GM19452 (cell line): ENCODE data around the gene MYBBP1A.

Experiments
- ATAC-seq: cut with Tn5 transposase; IDR thresholded peaks from one replicate; pipeline ENCODE4 v1.9.1; 2021; ENCODE audit not compliant: unreplicated experiment

Gene MYBBP1A

GRCh38 chr17:4574448-4575045 lies 19.4 kb upstream of the MYBBP1A start:
- no peak for ATAC-seq

GRCh38 chr17:4573669-4574068 lies 18.5 kb upstream of the MYBBP1A start:
- no peak for ATAC-seq

- ATAC-seq: no peak
Observed at GRCh38 chr17:4573115-4573514, 17.9 kb upstream of the MYBBP1A start.

GRCh38 chr17:4572131-4572530 lies 16.9 kb upstream of the MYBBP1A start:
- ATAC-seq: no peak

DNA sequence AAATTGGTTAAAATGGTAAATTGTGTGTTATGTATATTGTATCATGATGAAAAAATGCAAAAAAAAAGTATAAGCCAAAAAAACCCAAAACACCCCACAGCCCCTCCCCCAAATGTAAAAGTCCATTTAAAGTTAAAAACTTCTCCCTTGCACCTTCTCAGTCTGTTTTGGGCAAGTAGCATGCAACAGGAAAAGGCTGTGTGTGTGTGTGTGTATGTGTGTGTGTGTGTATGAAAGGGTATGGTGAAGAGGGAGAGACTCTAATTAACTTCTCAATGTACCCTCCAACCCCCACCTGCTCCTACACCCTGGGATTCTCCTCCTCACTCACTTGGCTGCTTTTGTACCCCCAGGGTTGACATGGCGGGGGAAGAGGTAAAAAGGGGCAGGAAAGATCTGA lies 14.4 kb upstream of the MYBBP1A start:
- no peak for ATAC-seq

- no peak for ATAC-seq
Observed at GRCh38 chr17:4566785-4567184, 11.6 kb upstream of the MYBBP1A start.

- no peak for ATAC-seq
Observed at GRCh38 chr17:4565209-4566141, 10.3 kb upstream of the MYBBP1A start.

DNA sequence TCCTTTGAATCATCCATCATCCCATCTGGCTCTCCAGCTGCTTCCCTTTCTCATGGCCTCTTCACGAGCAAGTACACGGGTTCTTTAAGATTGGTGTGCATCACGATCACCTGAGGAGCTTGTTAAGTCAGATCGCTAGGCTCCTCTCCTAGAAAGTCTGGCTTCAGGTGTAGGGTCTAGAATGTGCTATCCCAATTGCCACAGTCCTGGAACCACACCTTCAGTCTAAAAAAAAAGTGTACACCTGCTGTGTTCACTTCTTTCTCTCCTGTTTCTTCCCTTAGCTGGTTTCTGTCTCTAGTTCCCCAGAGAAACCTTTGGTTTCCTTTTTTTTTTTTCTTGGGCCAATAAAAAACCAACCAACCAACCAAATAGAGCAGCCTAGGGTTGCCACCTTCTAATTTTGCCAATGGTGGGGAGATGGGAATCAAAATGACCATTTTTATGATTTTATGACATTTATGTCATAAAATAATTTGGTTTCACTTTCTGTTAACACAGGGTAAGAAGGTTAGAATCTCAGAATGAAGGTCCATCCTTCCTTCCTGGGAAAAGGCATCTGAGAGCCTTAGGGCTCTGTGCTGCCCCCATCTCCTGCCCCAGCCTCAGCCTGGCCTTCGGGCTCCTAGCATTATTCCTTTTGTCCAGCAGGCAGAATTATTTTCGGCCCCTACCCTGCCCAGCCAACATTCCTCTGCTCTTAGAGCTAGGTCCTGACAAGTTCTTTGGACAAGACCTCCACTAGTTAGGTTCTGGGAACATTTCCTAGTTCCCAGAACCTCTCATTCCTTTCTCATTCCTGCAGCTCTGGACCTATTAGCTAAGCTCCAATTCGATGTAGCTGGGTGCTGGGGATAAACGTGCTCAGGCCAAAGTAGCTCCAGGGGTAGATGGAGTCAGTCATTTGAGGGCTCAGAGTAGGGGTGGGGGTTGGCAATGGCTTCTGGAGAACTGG lies 7.1 kb upstream of the MYBBP1A start:
- ATAC-seq: no peak

DNA sequence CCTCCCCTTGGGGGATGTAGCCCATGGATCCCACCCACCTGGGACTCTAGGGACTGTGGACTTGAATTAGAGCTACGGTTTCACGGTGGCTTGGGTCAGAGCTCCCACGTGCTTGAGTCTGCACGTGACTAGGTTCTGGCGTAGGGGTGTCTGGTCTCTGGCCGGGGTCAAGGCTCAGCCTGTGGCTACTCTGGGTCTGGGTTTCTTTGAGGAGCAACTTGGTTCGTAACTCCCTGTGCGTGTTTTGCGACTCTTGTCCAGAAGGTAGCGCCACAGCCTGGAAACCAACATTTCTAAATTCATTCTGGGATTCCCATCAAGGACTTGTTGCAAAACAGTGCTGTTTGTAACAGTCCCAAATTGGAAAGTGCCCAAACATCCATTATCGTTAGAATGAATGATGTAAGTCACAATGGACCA lies 5.7 kb upstream of the MYBBP1A start:
- ATAC-seq: no peak

DNA sequence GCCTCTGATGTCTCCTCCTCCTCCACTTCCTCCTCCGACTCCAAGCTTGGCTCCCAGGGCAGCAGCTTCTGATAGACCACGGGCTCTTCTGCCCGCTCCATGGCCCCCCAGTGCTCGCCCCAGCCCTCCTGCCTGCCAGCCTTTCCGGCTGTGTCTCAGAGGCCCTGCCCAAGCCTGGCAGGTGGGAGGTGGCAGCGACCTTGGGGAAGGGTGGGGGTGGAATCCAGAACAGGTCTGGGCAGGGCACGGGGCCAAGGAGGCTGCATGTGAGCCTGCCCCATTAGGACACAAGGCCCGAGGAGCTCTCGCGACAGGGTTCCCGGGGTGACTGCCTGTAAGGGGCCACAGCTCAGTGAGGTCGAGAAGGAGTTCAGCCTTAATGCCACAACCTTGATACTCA lies 5.2 kb upstream of the MYBBP1A start, which contains the start of gene GGT6:
GGT6 (minus strand) TSS at position 157 of the 400 bp plus-strand sequence; CDS start at position 101, 56 bp downstream.
- ATAC-seq: no peak

- ATAC-seq: no peak
Observed at GRCh38 chr17:4559966-4560365, 4.8 kb upstream of the MYBBP1A start.

DNA sequence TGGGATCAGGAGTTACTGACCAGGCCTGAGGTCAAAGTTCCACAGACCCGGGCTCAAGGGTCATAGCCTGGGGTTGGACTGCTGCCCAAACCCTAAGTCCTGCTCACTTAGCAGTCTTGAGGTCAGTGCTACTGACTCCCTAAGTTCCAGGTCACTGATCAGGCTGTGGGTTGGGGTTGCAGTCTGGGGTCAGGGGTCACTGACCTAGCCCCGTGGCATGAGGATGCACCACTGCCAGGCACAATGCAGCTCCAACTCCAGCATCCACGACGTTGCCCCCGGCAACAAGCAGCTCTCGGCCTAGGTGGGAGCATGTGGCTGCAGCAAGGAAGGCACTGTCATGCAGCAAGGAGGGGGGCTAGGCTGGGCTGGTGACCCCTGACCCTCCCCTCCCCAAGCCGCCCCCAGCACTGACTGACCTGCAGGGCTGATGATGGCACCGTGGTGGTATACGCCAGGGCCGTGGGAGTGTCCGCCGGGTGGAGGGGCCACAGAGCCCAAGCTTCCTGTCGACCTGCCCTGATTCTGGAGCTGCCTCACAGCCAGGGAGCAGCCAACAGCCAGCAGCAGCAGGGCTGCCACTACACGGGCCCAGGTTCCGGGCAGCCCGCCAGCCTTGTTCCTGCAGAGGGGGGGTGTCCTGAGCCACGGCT lies 4.1 kb upstream of the MYBBP1A start:
- ATAC-seq: no peak

DNA sequence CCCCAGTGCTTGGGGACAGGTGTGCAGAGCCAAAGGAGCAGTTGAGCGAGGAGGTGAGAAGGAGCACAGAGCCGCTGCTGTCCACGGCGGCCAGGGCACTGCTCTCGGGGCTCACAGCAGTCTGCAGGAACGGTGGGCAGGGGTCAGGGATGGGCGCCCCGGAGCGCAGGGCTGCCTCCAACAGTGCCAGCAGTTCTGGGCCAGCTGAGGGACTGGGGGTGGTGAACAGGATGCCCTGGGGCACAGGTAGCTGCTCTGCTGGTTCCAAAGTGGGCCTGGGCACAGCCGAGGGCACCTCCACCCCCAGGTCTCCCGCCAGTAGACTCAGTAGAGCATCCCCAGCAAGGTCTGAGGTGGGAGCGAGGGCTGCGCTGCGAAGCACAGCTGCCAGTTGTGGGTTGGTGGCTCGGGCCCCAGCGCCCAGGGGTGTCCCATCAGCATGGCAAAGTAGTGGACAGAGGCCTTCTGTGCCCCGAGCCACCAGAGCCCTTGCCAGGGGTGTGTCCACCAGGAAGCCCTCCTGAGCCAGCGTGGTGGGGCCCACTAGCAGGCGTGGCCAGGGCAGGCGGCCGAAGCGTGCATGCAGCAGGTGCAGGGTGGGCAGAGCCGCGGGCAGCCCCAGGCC lies 3.3 kb upstream of the MYBBP1A start:
- ATAC-seq: no peak

- no peak for ATAC-seq
Observed at GRCh38 chr17:4557626-4558346, 2.6 kb upstream of the MYBBP1A start.

GRCh38 chr17:4556996-4557395 lies 1.8 kb upstream of the MYBBP1A start:
- no peak for ATAC-seq

DNA sequence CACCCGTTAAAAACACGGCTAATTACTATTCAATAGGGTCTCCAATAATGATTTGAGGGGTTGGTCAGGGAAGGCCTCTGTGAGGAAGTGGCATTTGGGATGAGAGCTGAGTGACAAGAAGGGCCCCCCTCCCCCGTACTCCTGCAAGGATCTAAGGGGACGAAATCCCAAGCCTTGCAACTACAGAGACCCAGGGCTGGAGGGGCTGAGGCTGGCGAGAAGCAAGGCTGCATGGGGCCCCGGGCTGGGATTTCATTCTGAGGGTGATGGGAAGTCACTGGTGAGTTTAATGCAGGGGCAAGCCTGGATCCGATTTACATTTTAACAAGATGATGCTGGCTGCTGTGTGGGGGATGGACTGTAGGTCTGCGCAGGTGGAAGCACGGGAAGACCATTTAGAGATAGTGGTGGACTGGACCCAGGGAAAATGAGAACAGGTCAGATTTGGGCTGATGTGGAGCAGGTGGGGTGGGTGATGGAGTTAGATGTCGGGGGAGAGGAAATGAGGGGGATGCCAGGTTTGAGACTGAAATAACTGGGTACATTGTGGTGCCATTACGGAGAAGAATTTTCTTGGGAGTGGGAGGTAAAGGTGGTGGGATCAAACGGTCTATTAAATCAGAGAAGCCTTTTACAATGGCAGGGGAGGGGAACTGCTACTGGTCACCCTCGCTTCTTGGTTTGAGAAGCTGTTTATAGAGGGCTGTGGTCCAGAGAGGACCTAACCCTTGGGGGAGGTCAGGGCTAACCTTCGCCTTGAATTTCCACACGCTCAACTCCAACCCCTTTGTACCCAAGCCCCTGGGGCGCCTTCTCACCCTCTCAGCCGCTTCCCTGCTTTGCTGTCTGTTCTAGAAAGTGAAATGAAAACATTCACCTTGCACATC lies 932 bp upstream of the MYBBP1A start:
- ATAC-seq: no peak

DNA sequence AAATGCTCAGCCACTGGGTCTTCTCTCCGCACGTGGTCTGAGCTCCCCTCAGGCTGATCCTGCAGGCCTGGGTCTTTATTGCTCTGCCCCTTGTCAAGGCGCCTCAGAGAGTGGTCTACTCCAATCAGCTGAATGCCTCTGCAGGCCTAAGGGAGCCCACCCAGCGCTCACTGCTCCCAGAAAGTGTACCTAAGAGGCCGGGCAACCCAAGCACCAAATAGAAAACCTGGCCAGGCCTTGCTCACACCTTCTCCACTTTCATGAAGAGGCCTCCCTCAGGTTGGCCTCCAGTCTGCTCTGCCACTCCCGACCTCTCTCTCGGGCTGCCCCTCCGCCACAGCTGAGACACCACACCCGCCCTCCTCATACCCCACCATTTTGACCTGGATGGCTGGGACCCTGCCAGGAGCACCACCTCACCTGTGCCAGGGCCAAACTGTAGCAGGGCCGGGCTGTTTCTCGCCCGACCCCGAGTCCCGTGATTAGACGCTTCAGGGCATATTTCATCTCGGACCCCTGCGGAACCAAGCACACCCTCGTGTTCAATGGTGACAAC lies 665 bp downstream of the MYBBP1A start:
- ATAC-seq: no peak

- no peak for ATAC-seq
Observed at GRCh38 chr17:4553669-4554068, 1.5 kb downstream of the MYBBP1A start.
